WERI-Rb-1 (cell line): Measurements from ENCODE around the gene AGGF1.
A peak's percentile ranks its signal among the peaks of the same experiment; 100 is the strongest.

Experiments used
- DNase-seq: peaks from one replicate; pipeline ENCODE4 v3.0.0-alpha.2; 2020
- H3K27ac ChIP-seq: fragments of 250-450 bp; sonication (Bioruptor Pico); 2 replicates; pipeline ENCODE4 v1.5.1; 2020; ENCODE audit warnings: mild to moderate bottlenecking, moderate library complexity
- H3K27me3 ChIP-seq: fragments of 250-450 bp; sonication (Bioruptor Pico); 2 replicates; pipeline ENCODE4 v1.5.1; 2021; ENCODE audit warnings: mild to moderate bottlenecking, low read depth, moderate library complexity; ENCODE audit not compliant: insufficient read depth, severe bottlenecking
- H3K36me3 ChIP-seq: fragments of 250-450 bp; sonication (Bioruptor Pico); 2 replicates; pipeline ENCODE4 v1.5.1; 2020; ENCODE audit warnings: mild to moderate bottlenecking, moderate library complexity
- H3K4me3 ChIP-seq: 2 replicates; pipeline ENCODE4 v1.5.1; 2011; ENCODE audit warnings: low read depth, mild to moderate bottlenecking, control low read depth, low read length
- H3K9me3 ChIP-seq: fragments of 250-450 bp; sonication (Bioruptor Pico); 2 replicates; pipeline ENCODE4 v1.5.1; 2021; ENCODE audit warnings: mild to moderate bottlenecking, moderate library complexity; ENCODE audit not compliant: severe bottlenecking
- CTCF ChIP-seq: IDR thresholded peaks from 2 replicates; pipeline ENCODE4 v1.5.1; 2011; ENCODE audit warnings: low read depth, mild to moderate bottlenecking, control low read depth, inconsistent platforms, low read length

The AGGF1 gene

DNA sequence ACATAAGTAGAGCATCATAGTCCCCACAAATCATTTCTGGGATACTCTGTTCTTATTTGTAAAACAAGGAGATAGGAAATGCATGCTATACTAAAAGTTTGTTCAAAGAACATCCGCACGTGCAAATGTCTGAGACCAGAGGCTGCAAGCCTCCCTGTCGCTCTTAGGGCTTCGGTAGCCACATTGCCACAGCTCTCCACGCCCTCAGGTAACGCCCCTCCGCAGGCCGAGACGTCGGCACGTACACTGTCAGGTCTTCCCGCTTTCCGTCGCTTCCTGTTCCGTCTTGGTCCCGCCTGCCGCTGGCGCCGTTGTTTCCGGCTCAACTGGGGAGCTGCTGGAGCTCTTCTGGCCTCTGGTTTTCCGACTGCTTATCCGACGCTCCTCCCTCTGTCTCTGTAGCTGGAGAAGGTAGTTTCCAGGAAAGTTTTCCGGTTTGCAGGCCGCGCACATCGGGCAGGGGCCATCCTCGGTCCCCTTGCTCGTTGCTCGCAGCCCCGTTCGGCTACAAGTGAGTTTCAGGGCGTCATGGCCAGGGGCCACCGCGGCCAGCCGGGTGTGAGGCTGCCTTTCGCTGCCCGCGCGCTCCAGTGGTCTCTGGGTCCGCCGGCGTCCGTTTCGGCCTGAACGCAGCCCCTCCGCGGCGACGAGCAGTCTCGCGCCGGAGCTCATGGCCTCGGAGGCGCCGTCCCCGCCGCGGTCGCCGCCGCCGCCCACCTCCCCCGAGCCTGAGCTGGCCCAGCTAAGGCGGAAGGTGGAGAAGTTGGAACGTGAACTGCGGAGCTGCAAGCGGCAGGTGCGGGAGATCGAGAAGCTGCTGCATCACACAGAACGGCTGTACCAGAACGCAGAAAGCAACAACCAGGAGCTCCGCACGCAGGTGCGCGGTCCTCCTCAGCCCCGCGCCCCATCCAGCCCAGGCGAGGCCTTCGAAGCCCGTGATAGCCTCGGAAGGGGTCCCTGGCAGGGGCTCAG lies at the start of gene AGGF1:
AGGF1 (plus strand) TSS at position 308 of the 975 bp plus-strand sequence; CDS start at position 671, 363 bp downstream.
- peak within 1 kb of the TSS; percentile 95 for H3K27ac ChIP-seq
- no peak for TF ChIP-seq CTCF

DNA sequence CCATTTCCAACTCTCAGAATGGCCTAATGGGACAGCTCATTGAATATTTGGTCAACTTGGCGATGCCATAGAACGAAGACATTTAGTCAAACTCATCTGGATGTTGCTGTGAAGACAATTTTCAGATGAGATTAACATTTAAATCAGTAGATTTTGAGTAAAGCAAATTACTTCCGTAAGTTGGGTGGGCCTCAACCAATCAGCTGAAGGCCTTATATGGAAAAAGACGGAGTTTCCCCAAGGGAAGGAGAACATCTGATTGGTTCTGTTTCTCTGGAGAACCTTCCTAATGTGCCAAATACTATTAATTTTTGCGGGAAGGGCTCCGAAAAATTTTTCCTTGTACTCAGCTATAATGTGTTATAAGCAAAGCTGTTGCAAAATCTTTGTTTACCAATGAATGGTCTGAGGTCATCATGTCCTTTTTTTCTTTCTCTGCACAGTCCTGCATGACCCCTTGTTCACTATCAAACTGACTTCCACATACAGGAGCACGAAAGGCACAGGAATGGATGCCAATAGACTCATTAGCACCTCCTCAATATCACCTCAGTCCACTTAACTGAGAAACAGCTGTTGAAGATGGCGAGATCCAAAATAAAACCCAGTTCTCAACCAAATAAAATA lies 49.6 kb upstream of the AGGF1 start:
- Histone ChIP-seq H3K9me3 (no peaks in the 10 kb centered on the region), H3K27me3 (no peaks in the 10 kb centered on the region), H3K27ac (no peak overlapping the region), H3K36me3 (no peaks in the 10 kb centered on the region), H3K4me3 (no peak overlapping the region)
- no peak for DNase-seq
- TF ChIP-seq CTCF = no peak

More for the DNA sequence above, at the start of gene AGGF1:
- no peaks in the 10 kb centered on the region for H3K27me3 ChIP-seq
- H3K9me3 ChIP-seq = peaks cover 15% of the 10 kb centered on the region
- DNase-seq = peak; percentile 92
- H3K36me3 ChIP-seq = no peaks in the 10 kb centered on the region; the same call in 1 of the 2 replicates
- H3K4me3 ChIP-seq = peak within 1 kb of the TSS; percentile 59

DNA sequence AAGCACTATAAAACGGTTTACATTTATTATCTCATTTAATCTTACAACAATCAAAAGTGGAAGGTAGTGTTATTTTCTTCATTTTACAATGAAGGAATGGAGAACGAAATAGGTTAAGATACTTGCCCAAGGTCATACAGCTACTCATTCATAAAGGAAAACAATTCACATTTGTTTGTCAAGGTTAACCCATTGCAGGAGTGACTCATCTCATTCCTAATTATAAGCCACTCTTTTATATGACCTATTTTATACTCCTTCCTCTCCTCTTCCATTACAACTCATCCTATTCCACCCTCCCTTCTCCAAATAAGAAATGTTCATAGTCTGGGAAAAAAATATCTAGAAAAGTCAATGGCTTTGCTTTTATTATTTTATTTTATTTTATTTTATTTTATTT lies 47.8 kb upstream of the AGGF1 start:
- H3K27ac ChIP-seq = no peak overlapping the region
- H3K36me3 ChIP-seq = no peaks in the 10 kb centered on the region
- no peaks in the 10 kb centered on the region for H3K9me3 ChIP-seq
- TF ChIP-seq CTCF = no peak
- H3K4me3 ChIP-seq = no peak overlapping the region
- no peak for DNase-seq
- no peaks in the 10 kb centered on the region for H3K27me3 ChIP-seq

GRCh38 chr5:76983468-76983867 lies 46.7 kb upstream of the AGGF1 start:
- Histone ChIP-seq H3K27ac (no peak overlapping the region), H3K9me3 (no peaks in the 10 kb centered on the region), H3K27me3 (no peaks in the 10 kb centered on the region), H3K4me3 (no peak overlapping the region), H3K36me3 (no peaks in the 10 kb centered on the region)
- TF ChIP-seq CTCF = no peak
- DNase-seq = no peak

DNA sequence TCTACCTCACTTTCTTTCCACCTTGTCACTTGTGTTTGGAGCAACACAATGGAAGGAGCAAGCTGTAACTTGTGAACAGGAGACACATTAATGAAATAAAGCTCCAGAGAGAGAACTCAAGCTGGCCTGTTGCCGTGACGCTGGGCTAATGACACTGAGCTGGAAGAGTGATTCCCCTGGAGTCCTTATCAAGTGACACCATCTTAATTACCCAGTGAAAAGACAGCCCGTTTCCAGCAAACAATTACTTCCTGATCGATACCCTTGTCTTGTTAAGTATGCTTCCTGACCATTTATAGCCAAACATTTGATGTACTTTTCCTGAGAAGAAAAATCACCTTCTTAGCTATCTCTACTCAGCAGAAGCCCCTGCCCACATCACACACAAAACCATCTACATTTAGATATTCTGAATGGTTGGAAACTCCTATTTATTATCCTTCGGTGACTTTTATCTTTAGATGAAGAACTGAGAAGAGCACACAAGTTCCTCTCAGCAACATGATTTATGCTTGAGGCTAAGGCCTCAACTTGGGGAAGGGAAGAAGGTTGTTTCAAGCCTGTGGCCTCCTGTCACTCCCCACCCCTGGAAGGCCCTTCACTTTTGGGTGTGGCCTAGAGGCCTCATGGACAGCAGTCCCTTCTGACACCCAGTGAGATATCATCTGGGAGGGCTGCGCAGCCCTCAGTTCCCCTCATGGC lies 43.2 kb upstream of the AGGF1 start:
- no peak overlapping the region for H3K4me3 ChIP-seq
- H3K9me3 ChIP-seq = no peaks in the 10 kb centered on the region
- no peak for TF ChIP-seq CTCF
- DNase-seq = no peak
- H3K27me3 ChIP-seq = no peaks in the 10 kb centered on the region
- no peak overlapping the region for H3K27ac ChIP-seq
- H3K36me3 ChIP-seq = no peaks in the 10 kb centered on the region
